Daoy (cell line): ENCODE data around the gene NPY2R. TPM values are rescaled to one million over a fixed set of nuclear protein-coding genes. Genes with fewer than 3 reads are reported as not detected.

Experiments
- DNase-seq: peaks from one replicate; pipeline ENCODE4 v3.0.0-alpha.2; 2015; ENCODE audit warnings: low read depth
- total RNA-seq: library from RNA; depleted of rRNA; stranded (reverse); fragments of >200 nt; shearing (Covaris generic); gene quantifications from 2 replicates; pipeline ENCODE4 v1.2.3, GENCODE V29; 2014; rRNA removed

The NPY2R gene
- total RNA-seq, 1 experiment from 2014 or later = not detected

GRCh38 chr4:155249016-155249566 is 40.7 kb downstream of the NPY2R start:
- DNase-seq = no peak

DNA sequence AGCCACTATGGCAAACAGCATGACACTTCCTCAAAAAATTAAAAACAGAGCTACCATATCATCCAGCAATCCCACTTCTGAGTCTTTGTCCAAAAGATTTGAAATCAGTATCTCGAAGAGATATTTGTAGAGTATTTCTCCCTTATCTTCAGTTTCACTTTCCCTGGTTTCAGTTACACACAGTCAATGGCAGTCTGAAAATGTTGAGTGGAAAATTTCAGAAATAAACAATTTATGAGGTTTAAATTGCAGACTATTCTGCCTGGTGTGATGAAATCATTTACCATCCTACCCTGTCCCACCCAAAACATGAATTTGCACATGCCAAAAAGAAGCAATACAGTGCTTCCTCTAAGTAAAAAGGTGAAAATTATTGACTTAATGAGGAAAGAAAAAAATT is 43.9 kb downstream of the NPY2R start:
- DNase-seq = no peak

- DNase-seq = no peak
Measured at GRCh38 chr4:155263480-155263879, 55.0 kb downstream of the NPY2R start.

- no peak for DNase-seq
Measured at GRCh38 chr4:155265113-155265512, 56.7 kb downstream of the NPY2R start.

Other genes with a start within 250 kb of the NPY2R start
- gene MAP9, start 168.3 kb downstream of the NPY2R start, total RNA-seq = 4.7 and 5.5 TPM in 2 replicates